Measurements from ENCODE around the gene CDKN1A.

- no peak for TF ChIP-seq EZH2 (IDR thresholded peaks at IDR 0.05; ENCODE audit: insufficient read depth, poor library complexity, severe bottlenecking)
- no peak for TF ChIP-seq EZH2phosphoT487 (IDR thresholded peaks at IDR 0.05; ENCODE audit: insufficient read depth, low read depth)
Observed at GRCh38 chr6:36735110-36736071, 56.9 kb downstream of the CDKN1A start.

Data from GM23248 (cell line).